Hematopoietic multipotent progenitor cell treated with erythropoietin and hydrocortisone succinate and interleukin-3 and kit ligand, for 17 days (in vitro differentiated cells): ENCODE measurements around the gene FPGS.
"Not testable (repeated sequence)": the region's sequence is repeated elsewhere in the genome, so short reads cannot be mapped to it uniquely, and the experiment has no call there.

ENCODE experiments used
- DNase-seq: peaks from one replicate; pipeline ENCODE4 v3.0.0-alpha.2; 2015; ENCODE audit warnings: low spot score

FPGS gene

GRCh38 chr9:127802576-127803443, at the start of gene FPGS:
TSS of gene FPGS (plus strand) at chr9:127802882. CDS start at chr9:127802925, 43 bp downstream.
- DNase-seq, result peak; percentile 74

GRCh38 chr9:127753148-127753547, 49.5 kb upstream of the FPGS start:
- DNase-seq, result no peak

- DNase-seq, result no peak
Measured at GRCh38 chr9:127753622-127754021, 49.1 kb upstream of the FPGS start.

- no peak for DNase-seq
Measured at GRCh38 chr9:127754099-127755060, 48.3 kb upstream of the FPGS start.

GRCh38 chr9:127755061-127756060, 47.3 kb upstream of the FPGS start:
- DNase-seq, result no peak

- no peak for DNase-seq
Measured at GRCh38 chr9:127756233-127756632, 46.4 kb upstream of the FPGS start.

- DNase-seq, result not testable (repeated sequence)
Measured at GRCh38 chr9:127756776-127757175, 45.9 kb upstream of the FPGS start.

GRCh38 chr9:127758843-127759242, 43.8 kb upstream of the FPGS start:
- no peak for DNase-seq

- DNase-seq, result no peak
Measured at GRCh38 chr9:127761061-127761460, 41.6 kb upstream of the FPGS start.

- no peak for DNase-seq
Measured at GRCh38 chr9:127761491-127761956, 41.2 kb upstream of the FPGS start.

- no peak for DNase-seq
Measured at GRCh38 chr9:127762111-127762676, 40.5 kb upstream of the FPGS start.

GRCh38 chr9:127763918-127764384, 38.7 kb upstream of the FPGS start:
- DNase-seq, result peak; percentile 65

GRCh38 chr9:127765418-127765817, 37.3 kb upstream of the FPGS start:
- DNase-seq, result no peak

GRCh38 chr9:127767410-127767809, 35.3 kb upstream of the FPGS start:
- DNase-seq, result no peak

- no peak for DNase-seq
Measured at GRCh38 chr9:127767909-127768331, 34.8 kb upstream of the FPGS start.

GRCh38 chr9:127768698-127769097, 34.0 kb upstream of the FPGS start:
- DNase-seq, result no peak

- DNase-seq, result no peak
Measured at GRCh38 chr9:127769101-127769500, 33.6 kb upstream of the FPGS start.

GRCh38 chr9:127769929-127770582, 32.6 kb upstream of the FPGS start:
- DNase-seq, result no peak

GRCh38 chr9:127770583-127770904, 32.1 kb upstream of the FPGS start:
- DNase-seq, result no peak

- peak; percentile 92 for DNase-seq
Measured at GRCh38 chr9:127770905-127771569, 31.6 kb upstream of the FPGS start.
